GM12864 (cell line): ENCODE data around the gene CPVL.

Experiments
- DNase-seq: peaks from one replicate; pipeline ENCODE4 v3.0.0-alpha.2; 2011; ENCODE audit warnings: low read depth
- H3K4me3 ChIP-seq: 2 replicates; pipeline ENCODE4 v1.5.1; 2011; ENCODE audit warnings: mild to moderate bottlenecking, low read depth, low read length, control low read depth
- TF ChIP-seq, protein P1 (sequence below): IDR thresholded peaks from 2 replicates; pipeline ENCODE4 v1.5.1; 2011; ENCODE audit warnings: low read depth, mild to moderate bottlenecking, moderate library complexity, low read length, control low read depth, inconsistent platforms; ENCODE audit errors: missing control alignments

CPVL gene

GRCh38 chr7:28954946-28955345, 191.4 kb downstream of the CPVL start:
- TF ChIP-seq, protein P1, sequence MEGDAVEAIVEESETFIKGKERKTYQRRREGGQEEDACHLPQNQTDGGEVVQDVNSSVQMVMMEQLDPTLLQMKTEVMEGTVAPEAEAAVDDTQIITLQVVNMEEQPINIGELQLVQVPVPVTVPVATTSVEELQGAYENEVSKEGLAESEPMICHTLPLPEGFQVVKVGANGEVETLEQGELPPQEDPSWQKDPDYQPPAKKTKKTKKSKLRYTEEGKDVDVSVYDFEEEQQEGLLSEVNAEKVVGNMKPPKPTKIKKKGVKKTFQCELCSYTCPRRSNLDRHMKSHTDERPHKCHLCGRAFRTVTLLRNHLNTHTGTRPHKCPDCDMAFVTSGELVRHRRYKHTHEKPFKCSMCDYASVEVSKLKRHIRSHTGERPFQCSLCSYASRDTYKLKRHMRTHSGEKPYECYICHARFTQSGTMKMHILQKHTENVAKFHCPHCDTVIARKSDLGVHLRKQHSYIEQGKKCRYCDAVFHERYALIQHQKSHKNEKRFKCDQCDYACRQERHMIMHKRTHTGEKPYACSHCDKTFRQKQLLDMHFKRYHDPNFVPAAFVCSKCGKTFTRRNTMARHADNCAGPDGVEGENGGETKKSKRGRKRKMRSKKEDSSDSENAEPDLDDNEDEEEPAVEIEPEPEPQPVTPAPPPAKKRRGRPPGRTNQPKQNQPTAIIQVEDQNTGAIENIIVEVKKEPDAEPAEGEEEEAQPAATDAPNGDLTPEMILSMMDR = no peak
- no peak overlapping the region for H3K4me3 ChIP-seq
- DNase-seq = no peak

DNA sequence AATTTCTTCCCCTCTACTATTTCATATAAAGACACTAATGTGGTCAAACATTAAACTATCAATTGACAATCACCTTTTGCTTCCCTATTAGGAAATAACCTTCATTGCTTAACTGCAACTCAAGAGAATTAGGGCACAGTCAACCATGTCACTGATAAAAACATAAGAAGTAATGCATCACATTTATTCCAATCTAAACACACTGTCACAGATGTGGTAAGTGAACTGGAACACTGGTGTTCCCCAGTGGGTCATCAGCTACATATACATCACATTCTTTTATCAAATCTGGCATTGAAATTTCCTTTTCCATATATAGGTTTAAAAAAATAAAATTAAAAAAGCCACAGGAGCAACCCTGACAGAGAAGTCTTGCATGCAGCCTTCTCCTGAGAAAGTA, 191.9 kb downstream of the CPVL start:
- H3K4me3 ChIP-seq = no peak overlapping the region
- TF ChIP-seq, protein P1 = no peak
- DNase-seq = no peak

DNA sequence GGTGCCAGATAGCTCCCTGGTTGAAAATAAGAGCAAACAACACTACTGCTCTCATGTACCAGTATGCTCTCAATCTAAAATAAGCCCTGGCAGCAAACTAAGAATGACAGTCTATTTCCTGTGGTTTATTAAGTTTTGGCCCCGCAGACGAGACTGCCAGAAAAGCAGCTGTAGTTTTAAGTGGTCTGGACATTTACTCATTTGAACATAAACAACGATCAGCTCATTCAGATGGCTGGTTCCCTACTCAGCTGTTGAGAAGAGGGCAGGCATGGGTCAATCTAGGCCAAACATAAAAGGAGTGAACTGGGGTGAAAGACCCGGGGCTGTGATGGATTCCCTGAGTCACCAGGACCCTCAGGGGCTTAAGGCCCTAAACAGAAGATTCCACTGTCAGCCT, 192.7 kb downstream of the CPVL start:
- no peak for DNase-seq
- TF ChIP-seq, protein P1 = no peak
- no peak overlapping the region for H3K4me3 ChIP-seq
